Measurements from ENCODE around the gene RAB3IL1.

GRCh38 chr11:61913699-61914395, 3.5 kb downstream of the RAB3IL1 start:
- TF ChIP-seq CTCF (IDR thresholded peaks at IDR 0.05) (no peak), POLR2A (IDR thresholded peaks at IDR 0.05) (no peak)

Data from body of pancreas (tissue), 4 donors.